VCaP (cell line): ENCODE data around the gene EEF1A2.

Experiments
- H3K27ac ChIP-seq: fragments of 450-650 bp; 2 replicates; pipeline ENCODE4 v1.5.1; 2017
- TF ChIP-seq, protein P1 (sequence below): fragments of 450-650 bp; conservative IDR thresholded peaks from 2 replicates; pipeline ENCODE4 v1.5.1; 2017; ENCODE audit warnings: mild to moderate bottlenecking, moderate library complexity

Gene EEF1A2

DNA sequence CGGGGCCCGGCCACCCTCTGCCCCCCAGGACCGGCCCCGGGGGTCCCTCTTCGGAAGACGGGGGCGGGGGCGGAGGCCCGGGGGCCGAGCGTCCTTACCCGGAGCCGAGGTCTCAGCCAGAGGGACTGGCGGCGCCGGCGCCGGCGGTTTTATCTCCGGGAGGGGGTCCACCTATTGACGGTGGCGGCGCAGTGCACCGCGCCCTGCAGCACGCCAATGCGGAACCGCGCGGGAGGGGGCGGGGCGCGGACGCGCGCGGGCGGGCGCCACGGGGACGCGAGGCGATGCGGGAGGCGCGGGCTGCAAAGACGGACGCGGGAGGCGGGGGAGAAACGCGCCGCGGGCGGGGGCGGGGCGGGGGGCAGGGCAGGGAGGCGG is at the start of gene EEF1A2:
EEF1A2 (minus strand) TSS at position 124 of the 378 bp plus-strand sequence. CDS start 1,320 bp downstream, outside the sequence.
- H3K27ac ChIP-seq = peak within 1 kb of the TSS; percentile 93
- TF ChIP-seq, protein P1, sequence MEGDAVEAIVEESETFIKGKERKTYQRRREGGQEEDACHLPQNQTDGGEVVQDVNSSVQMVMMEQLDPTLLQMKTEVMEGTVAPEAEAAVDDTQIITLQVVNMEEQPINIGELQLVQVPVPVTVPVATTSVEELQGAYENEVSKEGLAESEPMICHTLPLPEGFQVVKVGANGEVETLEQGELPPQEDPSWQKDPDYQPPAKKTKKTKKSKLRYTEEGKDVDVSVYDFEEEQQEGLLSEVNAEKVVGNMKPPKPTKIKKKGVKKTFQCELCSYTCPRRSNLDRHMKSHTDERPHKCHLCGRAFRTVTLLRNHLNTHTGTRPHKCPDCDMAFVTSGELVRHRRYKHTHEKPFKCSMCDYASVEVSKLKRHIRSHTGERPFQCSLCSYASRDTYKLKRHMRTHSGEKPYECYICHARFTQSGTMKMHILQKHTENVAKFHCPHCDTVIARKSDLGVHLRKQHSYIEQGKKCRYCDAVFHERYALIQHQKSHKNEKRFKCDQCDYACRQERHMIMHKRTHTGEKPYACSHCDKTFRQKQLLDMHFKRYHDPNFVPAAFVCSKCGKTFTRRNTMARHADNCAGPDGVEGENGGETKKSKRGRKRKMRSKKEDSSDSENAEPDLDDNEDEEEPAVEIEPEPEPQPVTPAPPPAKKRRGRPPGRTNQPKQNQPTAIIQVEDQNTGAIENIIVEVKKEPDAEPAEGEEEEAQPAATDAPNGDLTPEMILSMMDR = peak; percentile 64

- TF ChIP-seq, protein P1 = no peak
- H3K27ac ChIP-seq = no peak overlapping the region
Observed at GRCh38 chr20:63548542-63548941, 49.7 kb upstream of the EEF1A2 start.

- no peak within 1 kb of the TSS for H3K27ac ChIP-seq
- TF ChIP-seq, protein P1 = no peak
Observed at GRCh38 chr20:63547725-63548480, 49.0 kb upstream of the EEF1A2 start, which contains the start of gene SRMS. Gene SRMS, minus strand, starts transcription at chr20:63547749. Its CDS starts 286 bp downstream, at chr20:63547463.

- no peak overlapping the region for H3K27ac ChIP-seq
- TF ChIP-seq, protein P1 = no peak
Observed at GRCh38 chr20:63546956-63547724, 48.3 kb upstream of the EEF1A2 start.

GRCh38 chr20:63546256-63546955 is 47.5 kb upstream of the EEF1A2 start:
- TF ChIP-seq, protein P1 = no peak
- no peak overlapping the region for H3K27ac ChIP-seq

DNA sequence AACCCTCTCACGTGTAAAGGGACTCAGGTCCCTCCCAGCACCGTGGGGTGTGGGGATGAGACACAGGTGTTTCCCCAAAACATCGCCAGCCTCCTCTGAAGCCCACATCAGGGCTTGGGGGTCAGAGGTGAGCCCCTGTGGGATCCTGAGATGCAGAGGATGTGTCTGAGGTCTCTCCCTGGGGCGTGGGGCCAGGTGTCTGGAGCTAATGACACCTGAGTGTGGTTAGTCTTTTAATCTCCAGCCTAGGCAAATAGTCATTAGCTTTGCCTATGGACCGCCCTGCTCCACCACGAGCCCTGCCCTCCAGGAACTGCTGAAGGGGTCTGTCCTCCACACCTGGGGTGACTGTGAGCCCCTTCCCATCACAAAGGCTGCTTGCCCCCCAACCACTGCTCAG is 46.9 kb upstream of the EEF1A2 start:
- H3K27ac ChIP-seq = no peak overlapping the region
- TF ChIP-seq, protein P1 = no peak

DNA sequence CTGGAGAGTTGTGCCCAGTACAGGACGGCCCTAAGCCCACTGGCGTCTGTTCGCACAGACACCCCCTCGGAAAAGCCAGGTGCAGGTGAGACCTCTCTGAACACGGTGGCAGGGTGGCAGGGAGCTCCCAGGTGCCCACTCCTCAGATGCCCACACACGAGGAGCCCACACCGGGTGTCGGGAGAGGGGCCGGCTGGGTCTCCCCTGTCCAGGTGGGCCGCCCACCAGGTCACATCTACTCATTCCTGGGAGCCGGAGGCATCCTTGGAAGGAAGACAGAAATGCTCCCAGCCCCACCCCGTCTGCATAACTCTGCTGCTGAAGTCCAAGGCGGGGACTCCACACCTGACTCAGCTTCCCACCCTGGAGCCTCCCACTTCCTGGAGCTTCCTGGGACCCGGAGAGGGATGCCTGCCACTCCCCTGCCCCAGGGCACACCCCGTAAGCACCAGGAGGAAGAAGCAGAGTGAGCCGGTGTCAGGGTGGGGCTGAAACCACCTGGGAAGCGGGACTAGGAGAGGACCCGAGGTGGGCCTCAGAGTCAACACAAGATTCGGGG is 46.2 kb upstream of the EEF1A2 start:
- H3K27ac ChIP-seq = no peak overlapping the region
- TF ChIP-seq, protein P1 = no peak
